HG03025 (cell line): Measurements from ENCODE around the gene SLC1A1.
"Not testable (repeated sequence)": the region's sequence is repeated elsewhere in the genome, so short reads cannot be mapped to it uniquely, and the experiment has no call there.

Experiments used
- ATAC-seq: cut with Tn5 transposase; IDR thresholded peaks from one replicate; pipeline ENCODE4 v1.9.1; 2021; ENCODE audit warnings: mild to moderate bottlenecking, moderate library complexity; ENCODE audit not compliant: unreplicated experiment, low FRiP score

The SLC1A1 gene

DNA sequence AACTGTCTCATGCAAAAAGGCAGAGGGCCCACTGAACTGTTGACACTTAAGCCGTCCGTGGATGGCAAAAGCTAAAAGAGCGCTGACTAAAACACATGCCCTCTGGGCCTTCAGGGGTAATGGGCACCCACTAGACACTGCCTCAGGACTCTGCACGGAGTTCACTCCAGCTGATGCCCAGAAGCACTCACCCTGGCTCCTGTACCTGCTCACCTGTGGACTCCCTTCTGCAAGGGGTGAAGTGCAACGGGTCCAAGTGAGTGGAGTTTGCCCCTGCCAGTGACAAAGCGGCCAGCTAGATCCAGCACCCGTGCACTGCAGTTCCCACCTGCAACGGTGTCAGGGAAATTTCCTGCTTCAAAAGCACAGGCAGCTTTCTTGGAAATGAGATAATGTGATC is 50.2 kb downstream of the SLC1A1 start:
- no peak for ATAC-seq

DNA sequence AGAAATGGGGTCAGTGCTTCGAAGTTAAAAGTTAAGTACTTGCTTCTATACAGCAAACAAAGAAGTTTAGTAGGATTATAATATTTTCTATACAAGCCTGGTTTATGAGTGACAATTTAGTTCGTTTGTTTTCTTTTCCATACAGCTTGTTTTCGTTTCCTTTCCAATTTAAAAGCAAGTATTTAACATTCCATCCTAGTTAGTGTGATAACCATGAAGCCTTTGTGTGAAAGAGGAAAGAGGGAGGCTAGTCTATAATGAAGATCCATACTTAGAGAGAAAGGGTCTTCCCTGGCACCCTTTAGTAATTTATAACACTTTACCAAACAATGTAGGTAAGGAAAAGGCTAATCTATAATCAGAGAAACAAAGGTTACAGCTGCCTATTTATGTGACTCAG is 51.0 kb downstream of the SLC1A1 start:
- ATAC-seq, result no peak

DNA sequence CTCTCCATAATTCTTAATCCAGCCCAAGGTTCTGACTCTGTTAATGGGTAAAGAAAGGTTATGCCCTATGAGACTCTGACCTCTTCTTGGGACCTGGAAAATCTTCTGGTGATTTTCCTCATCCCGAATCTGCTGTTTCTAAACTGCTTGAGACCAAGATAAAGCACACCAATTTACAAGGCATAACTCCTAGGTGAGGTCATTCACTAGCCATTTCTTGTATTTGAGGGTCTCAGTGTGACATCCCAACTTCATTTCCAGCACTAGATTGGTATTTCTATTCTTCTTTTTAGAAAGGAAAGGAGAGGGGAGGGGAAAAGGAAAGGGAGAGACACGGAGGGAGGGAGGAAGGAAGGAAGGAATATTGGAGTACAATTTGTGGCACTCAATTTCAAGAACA is 51.6 kb downstream of the SLC1A1 start:
- ATAC-seq, result no peak

DNA sequence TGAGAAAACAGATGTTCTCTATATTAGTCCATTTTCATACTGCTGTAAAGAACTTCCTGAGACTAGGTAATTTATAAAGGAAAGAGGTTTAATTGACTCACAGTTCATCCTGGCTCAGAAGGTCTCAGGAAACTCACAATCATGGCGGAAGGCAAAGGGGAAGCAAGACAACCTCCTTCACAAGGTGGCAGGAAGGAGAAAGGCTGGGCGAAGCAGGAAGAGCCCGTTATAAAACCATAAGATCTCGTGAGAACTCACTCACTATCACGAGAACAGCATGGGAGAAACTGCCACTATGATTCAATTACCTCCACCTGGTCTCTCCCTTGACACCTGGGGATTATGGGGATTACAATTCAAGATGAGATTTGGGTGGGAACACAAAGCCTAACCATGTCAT is 54.4 kb downstream of the SLC1A1 start:
- not testable (repeated sequence) for ATAC-seq

DNA sequence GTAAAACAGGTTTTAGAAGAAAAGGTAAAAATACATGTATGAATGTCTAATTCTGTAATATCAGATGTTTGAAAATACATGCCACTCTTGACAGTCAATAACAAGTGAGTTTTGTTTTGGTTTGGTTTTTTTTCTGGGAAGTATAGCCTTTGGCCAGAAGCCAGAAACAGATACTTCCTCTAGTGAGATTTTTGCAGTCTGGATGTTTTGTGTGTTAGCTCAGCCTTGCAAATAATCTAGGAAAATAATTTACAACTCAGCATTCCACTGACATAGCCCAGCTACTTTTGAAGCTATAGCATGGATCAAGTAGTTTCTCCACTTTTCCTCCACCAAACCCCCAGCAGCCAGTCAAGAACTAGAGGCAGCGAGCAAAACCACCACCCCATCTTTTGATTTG is 56.7 kb downstream of the SLC1A1 start:
- no peak for ATAC-seq

DNA sequence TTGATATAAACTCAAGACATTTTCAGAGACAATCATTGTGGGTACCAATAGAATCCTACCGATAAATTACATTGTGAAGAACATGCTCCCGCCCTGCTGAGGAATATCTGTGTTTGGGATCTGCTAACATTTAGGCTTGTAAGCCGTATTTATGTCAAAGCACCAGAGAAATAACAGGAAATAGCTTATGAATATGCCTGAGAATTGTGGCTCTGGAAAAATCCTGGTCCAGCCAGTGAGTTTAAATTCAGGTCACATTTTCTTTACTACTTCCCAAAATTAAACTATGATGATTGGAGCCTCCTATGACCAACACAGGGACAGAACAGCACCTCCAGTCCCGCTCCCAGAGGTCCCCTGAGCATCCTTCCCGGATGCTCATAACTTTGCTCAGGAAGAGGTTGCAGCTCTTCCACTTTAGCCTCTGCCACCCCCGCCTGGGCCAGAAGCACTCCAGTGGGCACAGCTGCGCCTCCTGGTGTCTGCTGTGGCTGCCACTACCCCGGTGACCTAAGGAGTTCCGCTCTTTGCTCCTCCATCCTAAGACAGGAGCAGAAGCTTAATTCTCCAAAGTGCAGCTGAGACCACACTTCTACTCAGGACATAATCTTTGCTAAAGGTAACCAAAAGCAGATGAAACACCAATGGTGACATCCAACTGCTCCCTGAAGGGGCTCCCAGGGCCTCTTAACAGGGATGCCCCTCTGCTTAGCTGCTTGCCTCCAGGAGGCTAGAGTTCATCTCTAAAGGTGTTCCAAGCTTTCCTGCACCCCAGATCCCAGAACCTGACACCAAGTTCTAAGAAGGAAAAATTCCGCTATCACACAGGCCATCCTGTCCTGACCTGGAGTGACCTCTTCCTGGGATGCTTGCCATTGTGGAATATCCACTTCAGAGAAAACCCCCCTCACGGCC is 58.8 kb downstream of the SLC1A1 start:
- ATAC-seq, result no peak

DNA sequence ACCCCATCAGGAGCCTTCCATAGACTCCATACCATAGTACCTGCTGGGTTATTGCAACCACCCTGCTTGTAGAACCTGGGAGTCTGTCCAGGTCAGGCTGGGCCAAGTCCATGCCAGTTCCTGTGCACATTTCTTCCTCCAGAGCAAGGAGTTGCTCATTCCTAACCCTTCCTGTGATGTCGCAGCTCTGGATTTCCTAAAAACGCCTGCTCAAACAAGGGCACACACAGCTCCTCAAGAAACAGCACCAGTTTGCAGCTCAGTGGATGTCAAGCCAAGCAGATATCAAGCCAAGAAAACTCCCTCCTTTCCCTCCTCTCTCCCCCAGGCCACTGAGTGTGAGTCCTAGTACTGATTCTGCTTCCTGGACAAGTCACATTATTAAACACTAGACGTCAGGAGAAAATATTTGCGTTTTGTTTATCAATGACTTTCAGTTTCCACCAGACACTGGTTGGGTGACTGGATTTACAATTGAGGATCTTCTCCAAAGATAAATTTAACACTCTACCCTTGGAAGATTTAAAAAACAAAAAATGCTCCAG is 59.6 kb downstream of the SLC1A1 start:
- no peak for ATAC-seq

DNA sequence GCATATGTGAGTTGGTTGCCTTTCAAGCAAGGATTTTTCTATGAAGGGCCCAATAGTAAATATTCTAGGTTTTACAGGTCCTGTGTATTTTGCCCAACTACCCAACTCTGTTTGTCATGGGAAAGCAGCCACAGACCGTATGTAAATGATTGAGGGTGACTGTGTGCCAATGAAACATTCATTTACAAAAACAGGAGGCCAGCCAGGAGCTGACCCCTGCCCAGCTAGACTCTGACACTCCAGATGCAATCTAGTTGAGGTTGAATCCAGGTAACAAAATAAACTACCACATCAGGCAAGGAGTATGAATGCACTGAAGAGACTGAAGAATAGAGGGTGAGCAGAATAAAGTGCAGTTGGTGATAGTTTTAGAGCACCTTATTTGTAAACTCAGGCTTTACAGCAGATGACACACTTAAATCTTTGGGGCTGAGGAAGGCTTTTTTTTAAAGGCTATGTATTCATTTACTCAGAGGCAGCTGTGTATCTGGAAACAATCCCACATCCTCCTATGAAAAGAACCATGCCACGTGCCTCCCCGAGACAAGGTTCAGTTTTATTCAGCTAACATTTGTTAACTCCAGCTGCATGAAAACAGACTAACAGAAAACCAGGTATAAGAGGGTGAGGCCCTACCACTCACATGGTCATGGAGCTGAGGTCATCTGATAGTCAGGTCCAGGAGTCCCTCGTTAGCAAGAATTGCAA is 60.7 kb downstream of the SLC1A1 start:
- no peak for ATAC-seq

DNA sequence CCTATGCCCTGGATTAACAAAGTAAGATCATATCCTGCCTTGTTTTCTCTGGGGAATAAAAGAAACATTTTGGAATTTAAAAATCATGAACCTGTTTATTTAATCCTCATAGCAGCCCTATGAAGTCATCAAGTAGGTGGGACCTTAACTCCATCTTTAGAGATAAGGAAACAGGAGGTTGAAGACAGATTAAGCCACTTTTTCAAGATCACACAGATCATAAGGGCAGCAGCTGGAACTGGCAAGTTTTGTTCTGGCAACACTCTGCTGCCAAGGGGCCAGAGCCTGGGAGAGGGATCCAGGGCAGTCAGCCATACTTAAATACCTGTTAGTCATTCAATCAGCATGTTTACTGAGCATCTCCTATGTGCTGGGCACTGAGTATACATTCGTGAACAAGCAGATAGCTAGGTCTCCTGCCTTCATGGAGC is 63.7 kb downstream of the SLC1A1 start:
- no peak for ATAC-seq

DNA sequence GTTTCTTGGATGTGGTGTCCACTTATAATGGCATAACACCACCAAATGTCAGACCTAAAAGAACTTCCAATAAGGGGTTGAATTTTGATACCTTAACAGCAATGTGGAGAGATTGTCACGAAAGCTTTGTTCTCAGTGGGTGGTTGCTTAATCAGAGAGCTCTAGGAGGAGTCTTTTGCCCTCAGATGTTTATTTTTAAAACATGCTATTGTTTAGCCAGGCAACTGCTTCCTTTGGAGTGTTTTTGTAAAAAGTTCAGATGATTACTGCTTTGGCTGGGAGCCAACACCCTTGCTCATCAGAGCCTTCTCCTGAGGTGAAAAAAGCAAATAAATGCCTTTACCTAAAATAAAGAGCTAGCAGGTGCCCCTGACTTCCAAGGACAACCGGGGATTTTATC is 65.0 kb downstream of the SLC1A1 start:
- no peak for ATAC-seq

DNA sequence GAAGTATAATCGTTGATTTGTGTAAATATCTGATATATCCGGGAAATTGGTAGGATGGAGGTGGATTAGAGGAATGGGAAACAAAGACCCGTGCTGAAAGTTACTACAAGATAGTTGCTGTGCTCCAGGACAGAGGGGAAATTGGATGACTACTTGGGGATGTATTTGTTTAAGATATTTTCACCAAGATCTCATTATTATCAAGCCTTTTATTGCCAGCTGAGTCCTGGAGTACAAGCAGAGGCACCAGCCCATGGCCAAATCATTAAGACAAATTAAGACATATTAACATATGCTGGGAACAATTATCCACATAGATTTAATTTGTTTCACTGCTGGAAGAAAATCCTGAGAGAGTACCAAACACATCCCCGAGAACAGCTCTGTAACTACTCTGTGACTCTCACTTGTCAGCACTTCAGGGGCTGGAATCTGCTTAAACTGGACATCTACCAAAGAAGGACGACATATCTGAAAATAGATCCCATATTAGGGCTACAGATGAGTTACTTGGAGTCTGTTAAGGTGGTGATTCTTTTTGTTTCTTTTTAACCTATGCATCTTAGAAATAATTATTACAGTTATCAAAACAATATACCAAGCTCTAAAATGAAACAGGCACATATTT is 68.2 kb downstream of the SLC1A1 start:
- ATAC-seq, result no peak

DNA sequence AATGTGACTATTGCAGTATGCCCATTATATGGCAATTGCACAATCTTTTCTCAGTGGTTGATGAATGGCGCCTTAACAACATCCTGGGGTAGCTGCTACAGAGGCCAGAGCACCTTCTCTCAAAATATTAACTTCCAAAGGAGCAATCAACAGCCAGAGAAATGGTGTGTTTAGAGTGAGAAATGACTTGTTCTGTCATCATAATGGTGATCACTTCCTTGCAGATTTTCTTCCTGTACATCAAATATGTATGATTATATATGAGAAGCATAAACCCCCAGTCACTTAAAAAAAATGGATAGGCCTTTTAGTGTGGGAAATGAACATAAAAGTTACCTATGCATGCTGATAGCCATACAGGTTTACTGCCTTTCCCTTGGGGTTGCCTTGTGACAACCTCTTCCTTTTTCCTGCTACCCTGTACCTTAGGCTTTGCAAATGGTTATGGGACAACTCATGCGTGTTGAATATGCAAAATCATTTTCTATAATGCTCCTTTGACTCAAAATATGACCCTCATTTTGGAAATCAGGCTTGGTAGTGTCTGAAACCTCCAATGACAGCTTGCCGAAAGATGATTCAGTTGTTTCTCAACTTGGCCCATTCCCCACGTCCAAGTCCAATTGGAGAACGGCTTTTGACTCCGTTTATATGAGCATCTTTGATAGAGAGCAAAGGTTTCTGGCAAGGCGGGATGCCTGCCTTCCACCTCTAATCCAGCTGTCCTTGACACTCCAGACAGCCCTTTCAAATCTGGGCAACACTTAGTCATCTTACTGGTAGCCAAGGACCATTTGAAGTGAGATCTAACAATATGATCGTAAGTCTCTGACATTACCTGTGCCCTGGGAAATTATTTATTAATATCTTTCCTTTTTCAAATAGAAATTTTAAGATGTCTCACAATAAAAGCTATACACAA is 69.3 kb downstream of the SLC1A1 start:
- peak; percentile 63 for ATAC-seq

DNA sequence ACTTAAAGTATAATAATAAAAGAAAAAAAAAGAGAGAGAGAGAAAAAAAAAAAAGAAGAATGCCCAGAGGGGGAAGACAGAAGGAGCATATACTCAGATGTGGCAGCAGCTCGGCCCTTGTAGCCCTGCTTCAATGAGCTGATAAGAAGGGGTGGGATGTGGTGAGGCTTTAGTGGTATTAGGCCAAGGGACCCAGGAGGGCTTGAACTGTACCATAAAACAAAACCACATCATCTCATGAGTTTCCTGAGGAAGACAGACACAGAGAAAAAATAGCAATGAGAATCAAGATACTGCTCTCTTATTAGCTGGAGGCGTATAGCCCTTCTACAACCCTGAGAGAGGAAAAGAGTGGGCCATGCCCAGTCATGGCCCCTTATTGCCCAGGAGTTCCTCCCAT is 72.8 kb downstream of the SLC1A1 start:
- ATAC-seq, result no peak

DNA sequence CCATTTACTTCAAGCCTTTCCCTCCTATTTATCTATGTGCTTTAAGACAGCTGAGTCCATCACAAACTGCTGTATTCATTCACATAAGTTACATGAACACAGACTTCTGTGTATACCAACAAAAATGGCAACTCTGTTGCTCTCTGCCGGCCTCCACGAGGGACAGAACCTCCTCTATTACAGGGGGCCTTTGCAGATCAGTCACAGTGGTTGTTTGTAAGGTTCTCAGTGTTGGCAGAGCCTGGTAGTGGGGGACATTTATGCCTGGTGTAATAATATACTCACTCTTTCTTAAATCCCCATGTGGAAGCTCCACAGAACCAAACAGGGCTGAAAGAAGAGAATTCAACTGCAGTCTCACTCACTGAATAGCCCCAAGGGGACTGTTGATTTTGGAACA is 76.5 kb downstream of the SLC1A1 start:
- no peak for ATAC-seq

DNA sequence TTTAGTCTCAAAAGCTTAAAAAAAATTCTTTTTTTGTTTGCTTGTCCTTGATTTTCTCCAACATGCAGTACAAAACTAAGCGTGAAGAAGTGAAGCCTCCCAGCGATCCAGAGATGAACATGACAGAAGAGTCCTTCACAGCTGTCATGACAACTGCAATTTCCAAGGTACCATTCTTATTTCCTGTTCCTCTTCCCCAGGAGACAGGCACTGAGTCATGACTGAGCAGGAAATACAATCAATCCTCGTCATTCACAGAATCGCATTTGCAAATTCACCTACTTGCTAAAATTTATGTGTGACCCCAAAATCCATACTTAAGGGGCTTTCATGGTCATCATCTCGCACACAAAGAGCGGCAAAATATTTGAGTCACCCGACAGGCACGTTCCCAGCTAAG is 77.3 kb downstream of the SLC1A1 start:
- no peak for ATAC-seq

DNA sequence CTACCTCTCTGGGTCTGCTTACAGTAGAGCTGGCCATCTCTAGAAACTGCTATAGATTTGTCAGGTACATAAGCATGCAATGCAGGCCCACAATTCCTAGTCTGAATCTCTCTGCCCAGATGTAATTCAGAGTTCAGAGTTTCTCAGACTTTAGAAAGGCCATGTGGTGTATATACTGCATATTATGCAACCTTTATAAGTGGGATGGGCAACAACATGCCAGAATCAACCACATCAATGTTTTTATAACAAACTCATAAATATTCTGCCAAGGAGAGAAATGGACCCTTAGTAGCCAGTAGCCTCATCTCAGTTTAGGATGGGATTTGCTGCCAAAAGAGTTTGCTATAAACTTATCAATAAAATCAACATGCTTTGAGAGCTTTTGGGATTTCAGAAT is 78.8 kb downstream of the SLC1A1 start:
- ATAC-seq, result no peak

DNA sequence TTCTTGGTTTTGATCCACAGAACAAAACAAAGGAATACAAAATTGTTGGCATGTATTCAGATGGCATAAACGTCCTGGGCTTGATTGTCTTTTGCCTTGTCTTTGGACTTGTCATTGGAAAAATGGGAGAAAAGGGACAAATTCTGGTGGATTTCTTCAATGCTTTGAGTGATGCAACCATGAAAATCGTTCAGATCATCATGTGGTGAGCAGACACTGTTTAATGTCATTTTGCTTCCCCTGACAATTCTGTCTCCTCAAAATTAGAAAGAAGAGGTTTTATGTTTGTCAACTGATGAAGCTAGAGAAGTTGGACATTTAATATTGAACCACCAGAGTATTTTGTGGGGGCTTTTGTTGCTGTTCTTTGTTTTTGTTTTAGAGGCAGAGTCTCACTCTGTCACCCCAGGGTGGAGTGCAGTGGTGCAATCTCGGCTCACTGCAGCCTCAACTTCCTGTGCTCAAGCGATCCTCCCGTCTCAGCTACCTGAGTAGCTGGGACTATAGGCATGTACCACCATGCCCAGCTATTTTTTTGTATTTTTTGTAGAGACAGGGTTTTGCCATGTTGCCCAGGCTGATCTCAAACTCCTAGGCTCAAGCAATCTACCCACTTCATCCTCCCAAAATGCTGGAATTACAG is 82.0 kb downstream of the SLC1A1 start:
- ATAC-seq, result no peak

DNA sequence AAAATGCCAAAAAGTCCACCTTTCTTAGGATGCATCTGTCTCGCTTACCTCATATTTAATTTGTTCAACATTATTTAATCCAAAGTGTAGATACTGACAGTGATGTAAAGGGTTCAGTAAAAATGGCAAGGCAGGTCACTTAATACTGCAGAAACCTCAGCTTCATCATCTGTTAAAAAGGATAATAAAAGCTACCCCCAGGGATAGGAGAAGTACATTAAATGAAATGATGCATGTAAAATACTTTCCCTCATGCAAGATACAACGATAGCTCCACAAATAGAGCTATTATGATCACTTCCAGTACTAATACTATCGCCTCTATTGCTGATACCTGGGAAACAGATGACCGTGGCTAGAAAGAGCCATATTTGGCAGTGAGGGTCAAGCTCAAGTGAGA is 82.9 kb downstream of the SLC1A1 start:
- ATAC-seq, result no peak

DNA sequence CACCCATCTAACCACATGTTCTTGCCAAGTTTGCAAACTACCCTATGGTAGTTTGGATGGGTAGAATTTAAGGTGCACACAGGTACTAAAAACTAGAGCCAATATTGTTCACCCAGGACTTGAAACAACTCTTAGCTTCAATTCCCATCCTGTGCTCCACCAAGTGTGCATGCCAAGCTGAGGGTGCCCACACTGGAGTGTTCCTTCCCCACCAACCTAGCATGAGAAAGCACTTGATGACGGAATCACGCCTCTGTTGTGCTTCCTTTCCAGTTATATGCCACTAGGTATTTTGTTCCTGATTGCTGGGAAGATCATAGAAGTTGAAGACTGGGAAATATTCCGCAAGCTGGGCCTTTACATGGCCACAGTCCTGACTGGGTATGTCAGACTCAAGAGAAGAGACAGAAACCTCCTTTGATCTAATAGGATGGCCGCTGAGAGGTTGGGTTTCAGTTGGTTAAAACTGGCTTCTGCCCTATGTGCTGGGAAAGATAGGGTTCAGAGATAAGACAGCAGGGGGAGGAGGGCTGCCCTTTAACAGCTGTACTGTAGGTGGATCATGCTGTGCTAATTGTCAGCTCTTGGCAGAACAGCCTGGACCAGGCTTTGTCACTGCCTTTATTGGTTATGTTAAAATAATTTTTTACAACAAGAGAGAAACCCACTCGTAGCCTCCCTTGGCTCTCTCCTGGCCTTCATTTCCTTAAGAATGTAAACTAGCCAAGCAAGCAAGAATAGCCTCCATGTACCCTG is 83.5 kb downstream of the SLC1A1 start:
- ATAC-seq, result no peak
